Activated T-helper 17 cell treated with anti-CD3 and anti-CD28 coated beads, Interleukin-2, amount 50 U/mL, for 72 hours (primary cell): ENCODE measurements around the gene ABCB6. TPM values are rescaled to one million over a fixed set of nuclear protein-coding genes. Genes with fewer than 3 reads are reported as not detected.

Experiments
- ATAC-seq: fragments of 150-1000 bp; cut with Tn5 transposase; replicated peaks from 2 replicates; pipeline ENCODE4 v1.10.0; 2021; ENCODE audit warnings: mild to moderate bottlenecking, moderate library complexity
- H3K27ac Mint-ChIP-seq: one replicate; pipeline ENCODE4 v1.8.0; 2022; ENCODE audit warnings: mixed read lengths
- H3K27me3 Mint-ChIP-seq: one replicate; pipeline ENCODE4 v1.8.0; 2022; ENCODE audit warnings: mixed read lengths
- H3K36me3 Mint-ChIP-seq: one replicate; pipeline ENCODE4 v1.8.0; 2022; ENCODE audit warnings: low read depth, mild to moderate bottlenecking, mixed read lengths
- H3K4me1 Mint-ChIP-seq: one replicate; pipeline ENCODE4 v1.8.0; 2022; ENCODE audit warnings: mixed read lengths
- H3K4me3 Mint-ChIP-seq: one replicate; pipeline ENCODE4 v1.8.0; 2022; ENCODE audit warnings: mild to moderate bottlenecking, mixed read lengths
- H3K9me3 Mint-ChIP-seq: one replicate; pipeline ENCODE4 v1.8.0; 2022; ENCODE audit warnings: mixed read lengths
- total RNA-seq, 2 donors: library from RNA; stranded (reverse); gene quantifications; one replicate each; pipeline ENCODE4 v1.2.3, GENCODE V29; 2022

Gene ABCB6
- total RNA-seq, 2 donors from 2014 or later: 29.7 to 94.1 TPM

- peak overlapping the region; percentile 43 for H3K27ac Mint-ChIP-seq
- ATAC-seq: no peak
- H3K9me3 Mint-ChIP-seq: no peaks in the 10 kb centered on the region
- peaks cover 7% of the 10 kb centered on the region for H3K4me1 Mint-ChIP-seq
- H3K4me3 Mint-ChIP-seq: peak overlapping the region; percentile 97
- peaks cover 97% of the 10 kb centered on the region for H3K36me3 Mint-ChIP-seq
- no peaks in the 10 kb centered on the region for H3K27me3 Mint-ChIP-seq
Measured at GRCh38 chr2:219228041-219228910, 9.5 kb upstream of the ABCB6 start.

GRCh38 chr2:219225350-219225749 is 6.6 kb upstream of the ABCB6 start:
- peak overlapping the region; percentile 14 for H3K27ac Mint-ChIP-seq
- no peaks in the 10 kb centered on the region for H3K27me3 Mint-ChIP-seq
- peaks cover 97% of the 10 kb centered on the region for H3K36me3 Mint-ChIP-seq
- no peaks in the 10 kb centered on the region for H3K9me3 Mint-ChIP-seq
- H3K4me1 Mint-ChIP-seq: no peaks in the 10 kb centered on the region
- H3K4me3 Mint-ChIP-seq: no peak overlapping the region
- no peak for ATAC-seq

GRCh38 chr2:219223831-219224610 is 5.3 kb upstream of the ABCB6 start:
- H3K27me3 Mint-ChIP-seq: no peaks in the 10 kb centered on the region

GRCh38 chr2:219221957-219222518 is 3.3 kb upstream of the ABCB6 start:
- Mint-ChIP-seq H3K27me3 (no peaks in the 10 kb centered on the region), H3K4me1 (no peaks in the 10 kb centered on the region), H3K27ac (no peak overlapping the region), H3K36me3 (peaks cover 96% of the 10 kb centered on the region), H3K9me3 (no peaks in the 10 kb centered on the region), H3K4me3 (no peak overlapping the region)
- no peak for ATAC-seq

More at GRCh38 chr2:219223831-219224610, 5.3 kb upstream of the ABCB6 start:
- H3K4me3 Mint-ChIP-seq: no peak overlapping the region
- H3K4me1 Mint-ChIP-seq: no peaks in the 10 kb centered on the region
- peaks cover 98% of the 10 kb centered on the region for H3K36me3 Mint-ChIP-seq
- H3K9me3 Mint-ChIP-seq: no peaks in the 10 kb centered on the region
- no peak for ATAC-seq
- peak overlapping the region; percentile 14 for H3K27ac Mint-ChIP-seq

GRCh38 chr2:219220652-219221402 is 2.1 kb upstream of the ABCB6 start:
- ATAC-seq: no peak
- Mint-ChIP-seq H3K27ac (peak overlapping the region; percentile 34), H3K4me1 (peaks cover 8% of the 10 kb centered on the region), H3K36me3 (peaks cover 96% of the 10 kb centered on the region), H3K4me3 (no peak overlapping the region), H3K27me3 (no peaks in the 10 kb centered on the region), H3K9me3 (no peaks in the 10 kb centered on the region)

- Mint-ChIP-seq H3K27ac (peak overlapping the region; percentile 34), H3K9me3 (no peaks in the 10 kb centered on the region), H3K4me1 (peaks cover 8% of the 10 kb centered on the region), H3K4me3 (peak overlapping the region; percentile 93), H3K27me3 (no peaks in the 10 kb centered on the region), H3K36me3 (peaks cover 96% of the 10 kb centered on the region)
- ATAC-seq: no peak
Measured at GRCh38 chr2:219219784-219220532, 1.2 kb upstream of the ABCB6 start.

- H3K27ac Mint-ChIP-seq: peak overlapping the region; percentile 93
- no peaks in the 10 kb centered on the region for H3K9me3 Mint-ChIP-seq
- peak overlapping the region; percentile 93 for H3K4me3 Mint-ChIP-seq
- H3K4me1 Mint-ChIP-seq: peaks cover 8% of the 10 kb centered on the region
- peaks cover 96% of the 10 kb centered on the region for H3K36me3 Mint-ChIP-seq
- no peaks in the 10 kb centered on the region for H3K27me3 Mint-ChIP-seq
- peak; percentile 59 for ATAC-seq
Measured at GRCh38 chr2:219218217-219218731, 484 bp downstream of the ABCB6 start.

GRCh38 chr2:219216535-219216915 is 2.2 kb downstream of the ABCB6 start:
- Mint-ChIP-seq H3K27ac (no peak overlapping the region), H3K4me1 (peaks cover 8% of the 10 kb centered on the region), H3K36me3 (peaks cover 96% of the 10 kb centered on the region), H3K27me3 (no peaks in the 10 kb centered on the region), H3K4me3 (peak overlapping the region; percentile 93), H3K9me3 (no peaks in the 10 kb centered on the region)
- no peak for ATAC-seq

- peaks cover 8% of the 10 kb centered on the region for H3K4me1 Mint-ChIP-seq
- H3K4me3 Mint-ChIP-seq: peak overlapping the region; percentile 93
- no peak for ATAC-seq
- H3K9me3 Mint-ChIP-seq: no peaks in the 10 kb centered on the region
- peaks cover 96% of the 10 kb centered on the region for H3K36me3 Mint-ChIP-seq
- H3K27me3 Mint-ChIP-seq: no peaks in the 10 kb centered on the region
- H3K27ac Mint-ChIP-seq: no peak overlapping the region
Measured at GRCh38 chr2:219215871-219216534, 2.8 kb downstream of the ABCB6 start.

GRCh38 chr2:219214786-219215185 is 4.0 kb downstream of the ABCB6 start:
- no peak for ATAC-seq
- no peak overlapping the region for H3K27ac Mint-ChIP-seq
- peaks cover 96% of the 10 kb centered on the region for H3K36me3 Mint-ChIP-seq
- no peak overlapping the region for H3K4me3 Mint-ChIP-seq
- peaks cover 9% of the 10 kb centered on the region for H3K4me1 Mint-ChIP-seq
- no peaks in the 10 kb centered on the region for H3K9me3 Mint-ChIP-seq
- no peaks in the 10 kb centered on the region for H3K27me3 Mint-ChIP-seq

- no peak for ATAC-seq
- Mint-ChIP-seq H3K36me3 (peaks cover 96% of the 10 kb centered on the region), H3K4me1 (peaks cover 13% of the 10 kb centered on the region), H3K4me3 (no peak overlapping the region), H3K27ac (peak overlapping the region; percentile 23), H3K9me3 (no peaks in the 10 kb centered on the region), H3K27me3 (no peaks in the 10 kb centered on the region)
Measured at GRCh38 chr2:219214141-219214540, 4.6 kb downstream of the ABCB6 start.

- no peak overlapping the region for H3K4me3 Mint-ChIP-seq
- H3K36me3 Mint-ChIP-seq: peaks cover 98% of the 10 kb centered on the region
- H3K27me3 Mint-ChIP-seq: no peaks in the 10 kb centered on the region
- H3K27ac Mint-ChIP-seq: no peak overlapping the region
- no peaks in the 10 kb centered on the region for H3K9me3 Mint-ChIP-seq
- peaks cover 13% of the 10 kb centered on the region for H3K4me1 Mint-ChIP-seq
- no peak for ATAC-seq
Measured at GRCh38 chr2:219213486-219214071, 5.2 kb downstream of the ABCB6 start.

GRCh38 chr2:219213026-219213415 is 5.7 kb downstream of the ABCB6 start:
- H3K27ac Mint-ChIP-seq: no peak overlapping the region
- no peak for ATAC-seq
- H3K4me1 Mint-ChIP-seq: peaks cover 18% of the 10 kb centered on the region
- peaks cover 100% of the 10 kb centered on the region for H3K36me3 Mint-ChIP-seq
- H3K4me3 Mint-ChIP-seq: no peak overlapping the region
- no peaks in the 10 kb centered on the region for H3K9me3 Mint-ChIP-seq
- H3K27me3 Mint-ChIP-seq: no peaks in the 10 kb centered on the region
